ENCODE data around the gene PLCH1. TPM values are rescaled to one million over a fixed set of nuclear protein-coding genes. Genes with fewer than 3 reads are reported as not detected.

The PLCH1 gene
- total RNA-seq, 1 experiment from 2014 or later: 3.8 TPM

GRCh38 chr3:155748611-155749365 lies 3.9 kb upstream of the PLCH1 start:
- Histone ChIP-seq H3K9ac (ENCODE audit: low read length) (no peak overlapping the region), H3K4me3 (replicated peaks in 1 of 2; ENCODE audit: low read depth in 1 of 2, low read length in 2 of 2) (no peak overlapping the region), H3K27ac (ENCODE audit: low read depth, low read length) (no peak overlapping the region), H3K27me3 (ENCODE audit: insufficient read depth, low read length) (no peaks in the 10 kb centered on the region), H3K36me3 (ENCODE audit: control insufficient read depth in 1 of 2, insufficient read depth in 2 of 2, low read length in 2 of 2) (no peaks in the 10 kb centered on the region), H3K79me2 (ENCODE audit: insufficient read depth, low read length) (no peaks in the 10 kb centered on the region), H3K4me2 (ENCODE audit: low read length) (peak overlapping the region; percentile 4; the same call in 1 of the 2 replicates), H2AFZ (ENCODE audit: low read depth, low read length, poor library complexity, severe bottlenecking) (no peak overlapping the region), H3K9me3 (ENCODE audit: control insufficient read depth in 1 of 2, insufficient read depth in 1 of 2, low read depth in 1 of 2, low read length in 2 of 2) (no peaks in the 10 kb centered on the region), H3K4me1 (ENCODE audit: control insufficient read depth in 1 of 2, insufficient read depth in 2 of 2, low read length in 2 of 2) (peaks cover 15 to 28% of the 10 kb centered on the region in 2 experiments), H3K9me2 (ENCODE audit: insufficient read depth) (no peaks in the 10 kb centered on the region), H4K20me1 (ENCODE audit: insufficient read depth) (no peaks in the 10 kb centered on the region)
- intact Hi-C loops (cut with micrococcal nuclease): loop anchor here (5.0 kb wide), 2 partner anchors 104 to 124 kb away; partner anchors contain the start of genes GMPS and SLC33A1
- POLR2A ChIA-PET: no interaction called here
- TF ChIP-seq CBX3 (IDR thresholded peaks at IDR 0.05; ENCODE audit: low read depth) (no peak), MAX (IDR thresholded peaks at IDR 0.05) (no peak), RAD21 (IDR thresholded peaks at IDR 0.05; ENCODE audit: low read depth) (no peak), POLR2AphosphoS5 (IDR thresholded peaks at IDR 0.05; ENCODE audit: low read depth, low read length) (no peak), CEBPB (IDR thresholded peaks at IDR 0.05; ENCODE audit: low read depth) (no peak), POLR2A (IDR thresholded peaks at IDR 0.05; ENCODE audit: borderline replicate concordance, extremely low read depth, insufficient read depth, insufficient read length) (no peak)
- CTCF ChIA-PET: no interaction called here
- DNase-seq (ENCODE audit: low read depth, low spot score): no peak
- RAD21 ChIA-PET (ENCODE audit: low non-redundant PET in 1 of 2, low total read pairs in 2 of 2, uncharacterized antibody in 2 of 2, unreplicated experiment in 2 of 2): interaction anchor here in 1 of 2 experiments (0.6 kb wide), 1 partner anchor 366 kb away, joined by 3 read pairs; no protein-coding TSS in a partner anchor
- no TSS peak for BruUV-seq (replicated peaks)
- no peak for ATAC-seq

- RAD21 ChIA-PET (ENCODE audit: low non-redundant PET in 1 of 2, low total read pairs in 2 of 2, uncharacterized antibody in 2 of 2, unreplicated experiment in 2 of 2): no interaction called here
- Histone ChIP-seq H3K79me2 (ENCODE audit: insufficient read depth, low read length) (no peaks in the 10 kb centered on the region), H3K27me3 (ENCODE audit: insufficient read depth, low read length) (no peaks in the 10 kb centered on the region), H2AFZ (ENCODE audit: low read depth, low read length, poor library complexity, severe bottlenecking) (no peak overlapping the region), H3K9ac (ENCODE audit: low read length) (no peak overlapping the region), H3K4me2 (ENCODE audit: low read length) (no peak overlapping the region), H3K9me2 (ENCODE audit: insufficient read depth) (no peaks in the 10 kb centered on the region), H3K36me3 (ENCODE audit: control insufficient read depth in 1 of 2, insufficient read depth in 2 of 2, low read length in 2 of 2) (no peaks in the 10 kb centered on the region), H4K20me1 (ENCODE audit: insufficient read depth) (no peaks in the 10 kb centered on the region), H3K9me3 (ENCODE audit: control insufficient read depth in 1 of 2, insufficient read depth in 1 of 2, low read depth in 1 of 2, low read length in 2 of 2) (no peaks in the 10 kb centered on the region), H3K4me3 (replicated peaks in 1 of 2; ENCODE audit: low read depth in 1 of 2, low read length in 2 of 2) (no peak overlapping the region), H3K27ac (ENCODE audit: low read depth, low read length) (no peak overlapping the region), H3K4me1 (ENCODE audit: control insufficient read depth in 1 of 2, insufficient read depth in 2 of 2, low read length in 2 of 2) (peaks cover 15 to 34% of the 10 kb centered on the region in 2 experiments)
- CTCF ChIA-PET: no interaction called here
- BruUV-seq (replicated peaks): no TSS peak
- no peak for ATAC-seq
- POLR2A ChIA-PET: no interaction called here
- intact Hi-C loops (cut with micrococcal nuclease): loop anchor here (5.0 kb wide), 2 partner anchors 104 to 124 kb away; partner anchors contain the start of genes GMPS and SLC33A1
- no peak for DNase-seq (ENCODE audit: low read depth, low spot score)
- TF ChIP-seq YY1 (IDR thresholded peaks at IDR 0.05; ENCODE audit: extremely low read depth, insufficient replicate concordance, low read depth, low read length) (no peak), SRF (IDR thresholded peaks at IDR 0.05; ENCODE audit: low read depth) (no peak), ZFX (IDR thresholded peaks at IDR 0.05) (no peak), SIN3A (IDR thresholded peaks at IDR 0.05; ENCODE audit: low read depth) (no peak), CEBPB (IDR thresholded peaks at IDR 0.05; ENCODE audit: low read depth) (no peak), EGR1 (IDR thresholded peaks at IDR 0.05; ENCODE audit: low read depth) (no peak), POLR2A (IDR thresholded peaks at IDR 0.05; ENCODE audit: borderline replicate concordance, extremely low read depth, insufficient read depth, insufficient read length) (no peak), SP1 (IDR thresholded peaks at IDR 0.05; ENCODE audit: low read depth) (no peak), REST (IDR thresholded peaks at IDR 0.05; ENCODE audit: low read depth) (no peak), CBX3 (IDR thresholded peaks at IDR 0.05; ENCODE audit: low read depth) (no peak), TCF7L2 (IDR thresholded peaks at IDR 0.05; ENCODE audit: borderline replicate concordance, extremely low read depth, insufficient read depth, insufficient read length) (no peak)
- TF ChIP-seq, protein P1, sequence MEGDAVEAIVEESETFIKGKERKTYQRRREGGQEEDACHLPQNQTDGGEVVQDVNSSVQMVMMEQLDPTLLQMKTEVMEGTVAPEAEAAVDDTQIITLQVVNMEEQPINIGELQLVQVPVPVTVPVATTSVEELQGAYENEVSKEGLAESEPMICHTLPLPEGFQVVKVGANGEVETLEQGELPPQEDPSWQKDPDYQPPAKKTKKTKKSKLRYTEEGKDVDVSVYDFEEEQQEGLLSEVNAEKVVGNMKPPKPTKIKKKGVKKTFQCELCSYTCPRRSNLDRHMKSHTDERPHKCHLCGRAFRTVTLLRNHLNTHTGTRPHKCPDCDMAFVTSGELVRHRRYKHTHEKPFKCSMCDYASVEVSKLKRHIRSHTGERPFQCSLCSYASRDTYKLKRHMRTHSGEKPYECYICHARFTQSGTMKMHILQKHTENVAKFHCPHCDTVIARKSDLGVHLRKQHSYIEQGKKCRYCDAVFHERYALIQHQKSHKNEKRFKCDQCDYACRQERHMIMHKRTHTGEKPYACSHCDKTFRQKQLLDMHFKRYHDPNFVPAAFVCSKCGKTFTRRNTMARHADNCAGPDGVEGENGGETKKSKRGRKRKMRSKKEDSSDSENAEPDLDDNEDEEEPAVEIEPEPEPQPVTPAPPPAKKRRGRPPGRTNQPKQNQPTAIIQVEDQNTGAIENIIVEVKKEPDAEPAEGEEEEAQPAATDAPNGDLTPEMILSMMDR (IDR thresholded peaks at IDR 0.05 in 2 of 3, conservative IDR thresholded peaks at IDR 0.05 in 1 of 3; ENCODE audit: borderline replicate concordance in 1 of 3, insufficient read depth in 1 of 3, low read depth in 2 of 3, low read length in 2 of 3): no peak
These were observed 3.0 kb upstream of the PLCH1 start for GRCh38 chr3:155747946-155748290.
